Activated T-helper 1 cell treated with Interleukin-2 at 50 U/mL for 16 hours (primary cell): ENCODE measurements around the gene ARRB1.
"Not testable (repeated sequence)": the region's sequence is repeated elsewhere in the genome, so short reads cannot be mapped to it uniquely, and the experiment has no call there.

Experiments
- DNase-seq: peaks from one replicate; pipeline ENCODE4 v3.0.0-alpha.2; 2020; ENCODE audit warnings: low read depth

ARRB1 gene

DNA sequence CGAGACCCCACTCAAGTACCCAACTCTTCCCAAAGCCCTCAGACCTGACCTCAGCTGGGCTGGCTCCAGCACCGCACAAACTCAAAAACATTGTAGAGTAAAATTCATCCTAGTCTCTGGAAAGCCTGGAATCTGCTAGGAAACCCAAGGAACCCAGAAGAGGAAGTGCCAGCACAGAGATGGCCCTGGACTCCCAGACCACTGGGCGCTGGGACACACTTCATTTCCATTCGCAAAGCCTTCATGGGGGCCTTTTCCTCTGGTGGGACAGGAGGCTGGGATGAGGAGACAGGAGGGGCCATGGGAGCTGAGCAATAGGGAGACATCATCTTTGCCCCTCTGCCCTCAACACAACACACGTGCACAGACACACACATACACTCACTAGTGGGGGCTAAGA is 30.8 kb downstream of the ARRB1 start:
- no peak for DNase-seq

DNA sequence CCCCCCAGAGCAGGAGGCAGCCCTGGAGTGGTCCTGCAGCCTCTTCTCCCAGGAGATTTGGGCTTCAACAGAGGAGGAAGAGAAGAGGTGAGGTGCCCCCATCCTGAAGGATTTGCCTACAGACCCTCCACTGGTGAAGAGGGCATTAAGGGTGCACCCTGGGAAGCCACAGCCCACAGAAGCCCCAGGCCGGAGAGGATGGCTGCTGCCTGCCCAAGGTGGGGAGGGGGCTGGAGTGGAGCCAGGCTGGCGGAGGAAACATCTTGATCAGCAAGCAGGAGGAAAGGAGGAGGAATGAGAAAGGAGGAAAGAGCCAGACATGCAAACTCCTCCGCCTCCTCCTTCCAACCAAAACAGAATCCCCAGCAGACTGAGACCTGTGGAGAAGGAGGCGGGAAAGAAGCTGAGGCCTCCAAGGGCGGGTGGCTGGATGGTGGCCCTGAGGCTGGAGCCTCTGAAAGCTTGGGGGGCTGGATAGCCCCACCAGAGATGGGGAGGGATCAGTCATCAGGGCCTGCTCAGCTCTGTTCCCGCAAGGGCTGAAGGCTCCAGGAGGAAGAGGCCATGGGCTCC is 31.3 kb downstream of the ARRB1 start:
- no peak for DNase-seq

DNA sequence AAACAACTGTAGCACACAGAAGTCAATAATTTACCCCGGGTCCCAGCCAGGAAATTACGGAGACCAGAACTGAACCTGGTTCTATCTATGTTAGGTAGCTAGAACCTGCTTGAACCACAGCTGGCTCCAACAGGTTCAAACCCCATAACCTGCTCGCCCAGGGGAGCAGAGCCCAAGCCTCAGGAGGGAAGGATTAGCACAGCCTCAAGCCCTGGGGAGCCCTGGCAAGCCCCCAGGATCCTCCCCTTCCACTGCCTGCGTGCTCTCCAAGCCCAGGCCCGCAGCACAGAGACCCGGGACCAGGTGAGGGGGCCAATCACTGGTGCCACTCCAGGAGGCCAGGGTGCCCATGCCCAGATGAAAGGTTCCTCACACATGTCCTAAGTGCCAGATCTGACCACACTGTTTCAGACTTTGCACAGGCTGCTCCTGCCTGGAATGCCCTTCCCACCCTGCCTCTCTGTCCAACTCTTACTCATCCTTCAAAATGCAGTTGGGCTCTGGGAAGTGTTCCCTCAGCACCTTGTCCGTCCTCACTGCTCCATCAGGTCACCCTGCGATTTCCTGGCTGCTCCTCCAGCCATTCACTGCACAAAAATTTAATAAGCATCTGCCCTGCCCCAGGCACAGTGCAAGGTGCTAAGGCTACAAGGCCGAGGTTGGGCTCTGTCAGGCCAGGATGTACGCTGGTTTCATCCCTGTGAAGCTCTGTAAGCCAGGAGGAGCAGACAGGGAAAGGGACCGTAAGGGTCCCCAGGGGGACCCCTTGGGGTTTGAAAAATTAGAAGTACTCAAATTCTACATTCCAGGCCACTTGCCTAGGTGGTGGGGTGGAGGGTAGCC is 32.2 kb downstream of the ARRB1 start:
- no peak for DNase-seq

DNA sequence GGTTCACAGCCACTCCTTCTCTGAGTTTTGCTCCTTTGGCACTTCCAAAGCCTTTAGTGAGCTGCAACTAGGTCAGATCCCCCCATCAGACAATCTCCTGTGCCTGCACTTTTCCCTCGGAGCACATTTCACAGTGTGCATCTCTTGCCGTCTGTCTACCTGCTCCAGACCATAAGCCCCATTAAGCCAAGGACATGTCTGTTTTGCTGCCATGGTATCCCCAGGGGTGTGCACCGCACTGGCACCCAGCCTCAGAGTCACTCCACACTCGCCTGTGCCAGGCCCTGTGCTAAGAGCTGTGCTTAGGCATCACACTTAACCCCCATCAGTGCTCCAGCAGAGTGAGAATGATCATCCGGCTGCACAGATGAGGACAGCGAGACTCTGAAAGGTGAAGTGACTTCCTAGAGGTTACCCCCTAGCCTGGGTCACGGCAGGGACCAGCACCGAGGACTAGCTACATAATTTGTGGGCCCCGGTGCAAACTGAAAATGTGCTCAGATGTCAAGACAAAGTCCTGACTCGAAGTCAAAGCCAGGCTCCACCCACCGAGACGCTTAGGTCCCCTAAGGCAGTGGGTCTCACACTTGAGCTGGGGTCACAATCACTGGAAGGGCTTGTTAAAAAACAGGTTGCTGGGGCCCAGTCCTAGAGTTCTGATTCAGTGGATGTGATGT is 33.9 kb downstream of the ARRB1 start:
- DNase-seq: no peak

DNA sequence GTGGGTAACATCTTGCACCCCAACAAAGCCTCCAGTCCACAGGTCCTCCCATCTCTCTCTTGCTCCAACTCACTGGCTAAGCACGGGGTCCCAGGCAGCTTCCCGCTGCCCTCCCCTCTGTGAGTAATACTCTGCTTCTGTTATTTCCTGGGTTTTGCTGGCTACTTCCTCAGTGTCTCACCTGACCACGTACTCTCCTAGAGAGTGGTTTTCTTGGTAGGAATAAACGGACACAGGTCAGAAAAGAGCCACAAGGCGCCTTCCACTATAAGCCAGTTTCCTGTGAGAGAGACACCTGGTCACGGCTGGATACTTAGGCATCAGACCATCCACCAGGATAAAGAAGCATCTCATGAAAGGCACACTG is 36.0 kb downstream of the ARRB1 start:
- DNase-seq: no peak

DNA sequence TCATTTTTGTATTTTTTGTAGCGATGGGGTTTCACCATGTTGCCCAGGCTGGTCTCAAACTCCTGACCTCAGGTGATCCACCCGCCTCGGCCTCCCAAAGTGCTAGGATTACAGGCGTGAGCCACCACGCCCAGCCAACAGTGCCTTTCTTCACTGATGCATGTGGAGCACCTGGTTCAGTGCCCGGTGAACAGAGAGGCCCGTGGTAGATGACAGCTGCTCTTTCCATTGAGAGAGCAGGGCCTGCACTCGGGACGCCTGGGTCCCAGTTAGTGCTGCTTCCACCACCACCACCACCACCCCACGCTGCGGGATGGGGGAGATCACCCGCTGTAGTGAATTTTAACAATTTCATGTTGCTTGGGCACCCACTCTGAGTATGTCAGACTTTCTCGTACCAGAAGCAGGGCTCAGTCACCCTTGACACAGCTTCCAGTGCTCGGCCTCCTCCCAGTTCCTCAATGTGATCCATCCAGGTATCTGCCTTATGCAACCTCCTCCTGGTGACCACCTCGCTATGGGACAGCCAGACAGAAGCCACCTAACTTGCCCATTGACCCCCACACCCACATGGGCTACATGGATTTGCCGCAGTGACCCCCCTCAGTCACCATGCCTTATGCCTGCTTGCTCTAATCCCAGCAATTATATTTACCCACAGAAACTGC is 36.6 kb downstream of the ARRB1 start:
- no peak for DNase-seq

DNA sequence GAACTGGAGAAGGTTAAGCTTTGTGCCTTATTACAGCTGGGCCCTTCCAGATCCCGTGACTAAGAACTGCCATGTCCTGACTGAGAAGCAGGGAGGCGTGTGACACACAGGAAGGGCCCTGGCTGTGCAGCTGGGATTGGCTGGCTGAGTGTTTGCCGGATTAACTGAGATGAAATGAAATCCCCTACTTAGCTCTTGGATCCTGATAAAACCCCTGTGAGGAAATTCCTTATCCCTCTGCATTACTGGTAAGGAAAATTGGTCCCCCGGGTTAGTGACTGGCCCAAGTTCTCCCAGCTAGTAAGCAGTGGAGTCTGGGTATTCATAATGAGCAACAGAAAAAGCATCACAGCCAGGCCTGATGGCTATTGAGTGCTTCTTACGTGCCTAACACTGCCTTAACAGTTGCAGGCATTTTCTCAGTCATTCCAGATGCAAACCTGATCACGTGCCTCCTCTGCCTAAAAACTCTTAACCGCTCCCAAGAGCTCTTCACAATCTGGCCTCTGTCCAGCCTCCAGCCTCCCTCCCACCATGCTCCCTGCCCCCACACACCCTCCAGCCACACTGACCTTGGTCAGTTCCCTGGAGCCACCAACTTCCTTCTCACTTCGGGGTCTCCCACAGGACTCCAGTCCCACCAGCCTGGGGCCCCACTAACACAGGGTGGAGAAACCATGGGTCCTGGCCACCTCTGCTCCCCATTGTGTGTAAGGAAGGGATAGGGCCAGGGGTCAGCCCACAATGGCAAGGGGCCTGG is 37.8 kb downstream of the ARRB1 start:
- DNase-seq: no peak

DNA sequence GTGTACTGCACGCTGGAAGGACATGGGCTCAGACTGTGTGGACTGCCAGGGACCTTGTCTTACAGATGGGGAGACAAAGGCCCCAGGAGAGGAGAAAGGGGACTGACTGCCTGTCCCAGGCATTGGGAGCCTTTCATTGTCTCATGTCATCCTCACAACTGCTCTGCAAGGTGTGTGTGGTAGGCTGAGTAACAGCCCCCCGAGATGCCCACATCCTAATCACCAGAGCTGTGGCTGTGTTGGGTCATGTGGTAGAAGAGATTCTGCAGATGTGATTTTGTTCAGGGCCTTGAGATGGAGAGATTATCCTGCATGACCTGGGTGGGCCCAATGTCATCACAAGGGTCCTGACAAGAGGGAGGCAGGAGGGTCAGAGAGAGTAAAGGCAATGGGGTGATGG is 39.1 kb downstream of the ARRB1 start:
- no peak for DNase-seq

DNA sequence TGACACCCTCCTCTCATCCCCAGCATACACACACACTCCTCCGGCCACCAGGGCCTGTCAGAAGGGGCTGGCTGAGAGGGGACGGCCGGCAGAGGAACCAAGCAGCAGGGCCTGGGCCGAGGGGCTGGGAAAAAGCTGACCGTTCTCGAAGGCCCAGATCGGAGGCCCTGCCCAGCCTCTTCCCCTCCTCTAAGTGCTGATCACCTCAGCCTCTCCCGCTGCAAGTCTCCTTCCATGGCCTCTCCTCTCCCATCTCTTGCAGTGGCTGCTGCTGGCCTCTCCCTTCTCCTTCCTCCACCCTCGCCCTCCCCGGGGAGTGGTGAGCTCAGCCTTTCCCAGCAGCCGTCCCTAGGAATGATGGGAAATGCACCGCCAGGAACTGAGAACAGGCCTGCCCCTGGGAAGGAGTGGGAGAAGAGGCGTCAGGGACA is 39.6 kb downstream of the ARRB1 start:
- no peak for DNase-seq

DNA sequence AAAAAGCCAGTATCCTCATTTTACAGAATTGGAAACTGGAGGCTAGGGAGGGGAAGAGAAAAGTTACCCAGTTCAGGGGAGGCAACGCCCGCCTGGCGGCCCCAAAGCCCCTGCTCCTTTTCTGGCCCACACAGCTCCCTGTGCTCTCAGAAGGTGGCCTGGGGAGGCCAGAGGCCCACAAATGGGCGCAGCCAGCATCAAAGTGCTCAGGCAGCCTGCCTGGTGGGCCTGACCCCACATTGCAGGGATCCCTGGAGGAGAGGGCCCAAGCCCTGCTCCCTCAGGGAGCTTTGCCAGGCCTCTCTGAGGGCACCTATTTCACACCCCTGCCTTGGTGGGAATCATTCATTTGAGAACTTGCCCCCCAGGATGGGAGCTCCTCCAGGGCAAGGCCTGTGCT is 42.5 kb downstream of the ARRB1 start:
- no peak for DNase-seq

DNA sequence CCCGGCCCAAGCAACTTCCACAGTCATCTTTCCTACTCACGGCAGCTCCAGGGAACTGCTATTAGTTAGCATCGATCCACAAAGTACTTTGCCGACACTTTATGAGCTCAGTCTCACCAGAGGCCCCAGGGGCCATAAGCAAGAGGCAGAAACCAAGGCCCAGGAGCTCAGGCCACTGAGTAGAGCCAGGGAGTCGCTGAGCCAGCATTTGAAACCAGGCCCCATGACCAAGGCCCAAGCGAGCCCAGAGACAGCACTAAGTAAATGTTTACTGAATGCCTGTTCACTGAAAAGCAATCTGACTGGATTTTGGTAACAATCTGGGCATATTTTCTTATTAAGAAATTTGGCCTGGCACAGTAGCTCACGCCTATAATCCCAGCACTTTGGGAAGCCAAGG is 43.3 kb downstream of the ARRB1 start:
- no peak for DNase-seq

DNA sequence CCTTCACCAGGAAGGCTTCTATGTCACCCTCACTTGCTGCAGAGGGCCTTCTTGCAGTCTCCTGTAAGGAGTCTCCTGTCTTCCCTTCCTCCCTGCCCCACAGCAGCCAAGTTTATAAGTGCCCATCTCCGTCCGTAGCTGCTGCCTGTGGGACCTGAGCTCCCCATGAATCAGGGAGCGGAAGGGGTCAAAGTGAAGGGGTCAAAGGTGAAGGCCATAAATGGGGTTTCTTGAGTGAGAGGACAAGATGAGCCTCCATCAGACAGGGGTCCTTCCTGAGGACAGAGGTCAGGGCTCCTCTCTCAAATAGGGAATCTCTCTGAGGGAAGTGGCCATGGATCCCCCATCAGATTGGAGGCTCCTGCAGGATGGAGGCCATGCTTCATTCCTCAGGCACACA is 44.4 kb downstream of the ARRB1 start:
- no peak for DNase-seq

DNA sequence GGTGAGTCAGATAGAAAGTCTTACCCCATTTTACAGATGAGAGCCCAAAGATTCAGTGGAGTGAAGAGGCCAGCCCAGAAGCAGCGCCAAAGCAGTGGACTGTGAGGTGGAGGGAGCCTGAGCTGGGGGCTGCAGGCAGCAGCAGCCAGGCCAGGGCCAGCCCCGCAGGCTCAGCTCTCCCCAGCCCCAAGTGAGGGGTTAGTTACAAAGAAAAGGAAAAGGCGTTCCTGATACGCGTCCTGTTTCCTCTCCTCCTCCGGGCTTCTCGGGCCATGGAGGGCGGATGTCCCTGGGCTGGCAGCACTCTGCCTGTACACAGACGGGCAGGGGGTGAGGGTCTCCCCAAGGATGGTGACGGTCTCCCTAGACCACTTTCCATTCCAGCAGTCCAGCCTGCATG is 44.9 kb downstream of the ARRB1 start:
- DNase-seq: no peak

DNA sequence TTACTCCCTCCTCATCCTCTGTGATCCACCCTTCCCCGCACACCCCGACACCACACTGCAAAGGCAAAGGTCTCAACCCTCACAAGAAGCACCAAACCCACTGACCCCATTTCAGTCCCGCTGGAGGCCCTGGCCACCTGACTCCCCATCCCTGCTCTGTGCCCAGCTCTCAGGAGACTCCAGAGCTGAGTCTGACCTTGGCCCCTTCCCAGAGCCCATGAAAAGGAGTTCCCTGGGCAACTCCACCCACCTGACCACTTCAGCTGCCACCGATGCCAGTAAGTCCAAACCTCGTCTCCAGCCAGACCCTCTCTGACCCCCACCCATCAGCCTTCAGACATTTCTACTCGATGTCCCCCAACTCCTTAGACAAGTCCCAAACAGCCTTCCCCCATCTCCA is 45.5 kb downstream of the ARRB1 start:
- DNase-seq: no peak

DNA sequence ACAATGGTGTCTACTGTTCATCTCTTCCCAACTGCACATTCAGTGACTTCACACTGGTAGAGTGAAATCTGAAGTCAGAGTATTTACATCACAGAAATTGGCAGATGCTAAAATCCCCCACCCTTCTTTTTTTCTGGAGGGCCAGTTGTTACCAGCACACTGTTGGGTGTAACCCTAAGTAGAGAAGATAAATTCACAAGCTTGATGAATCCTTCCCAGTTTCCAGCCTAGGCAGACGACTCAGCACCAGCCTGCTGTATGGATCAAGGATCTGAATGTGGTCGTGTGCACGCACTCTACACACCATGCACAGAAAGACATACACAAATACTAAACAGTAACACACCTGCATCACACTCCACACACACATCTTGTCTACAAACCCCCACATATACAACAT is 46.0 kb downstream of the ARRB1 start:
- no peak for DNase-seq

DNA sequence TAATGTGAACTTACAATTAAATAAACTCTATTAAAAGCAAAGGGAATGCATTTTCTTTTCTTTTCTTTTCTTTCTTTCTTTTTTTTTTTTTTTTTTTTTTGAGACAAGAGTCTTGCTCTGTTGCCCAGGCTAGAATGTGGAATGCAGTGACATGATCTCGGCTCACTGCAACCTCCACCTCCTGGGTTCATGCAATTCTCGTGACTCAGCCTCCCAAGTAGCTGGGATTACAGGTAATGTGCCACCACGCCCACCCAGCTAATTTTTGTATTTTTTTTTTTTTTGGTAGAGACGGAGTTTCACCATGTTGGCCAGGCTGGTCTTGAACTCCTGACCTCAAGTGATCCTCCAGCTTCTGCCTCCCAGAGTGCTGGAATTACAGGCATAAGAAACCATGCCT is 46.5 kb downstream of the ARRB1 start:
- not testable (repeated sequence) for DNase-seq

DNA sequence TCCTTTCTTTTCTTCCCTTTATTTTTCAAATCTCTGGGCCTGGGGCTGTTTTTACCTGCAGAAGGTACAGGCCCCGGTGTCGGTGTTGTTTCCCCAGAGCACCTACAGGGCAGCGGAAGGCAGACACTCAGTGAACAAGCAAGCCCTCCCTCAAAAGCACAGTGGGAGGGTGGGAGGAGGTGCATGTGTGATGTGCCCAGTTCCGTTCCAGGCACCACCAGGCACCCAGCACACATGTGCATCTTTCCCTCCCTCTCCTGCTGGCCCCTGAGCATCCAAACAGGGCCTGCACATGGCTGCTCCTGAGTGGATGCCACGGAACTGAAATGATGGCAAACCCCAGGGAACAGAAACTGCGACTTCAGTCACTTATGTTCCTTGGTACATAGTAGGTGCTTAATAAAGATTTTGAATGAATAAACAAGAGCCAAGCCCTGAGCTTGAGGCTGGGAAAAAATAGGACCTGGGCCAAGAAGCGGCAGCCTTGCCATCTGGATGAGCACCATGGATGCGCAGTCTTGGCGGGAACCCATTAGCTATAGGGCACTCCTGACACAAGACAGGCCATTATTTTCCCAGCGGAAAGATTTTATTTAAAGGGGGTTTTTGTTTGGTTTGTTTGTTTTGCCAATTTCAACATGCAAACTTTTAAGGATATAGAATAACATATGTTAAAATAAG is 47.8 kb downstream of the ARRB1 start:
- DNase-seq: no peak

DNA sequence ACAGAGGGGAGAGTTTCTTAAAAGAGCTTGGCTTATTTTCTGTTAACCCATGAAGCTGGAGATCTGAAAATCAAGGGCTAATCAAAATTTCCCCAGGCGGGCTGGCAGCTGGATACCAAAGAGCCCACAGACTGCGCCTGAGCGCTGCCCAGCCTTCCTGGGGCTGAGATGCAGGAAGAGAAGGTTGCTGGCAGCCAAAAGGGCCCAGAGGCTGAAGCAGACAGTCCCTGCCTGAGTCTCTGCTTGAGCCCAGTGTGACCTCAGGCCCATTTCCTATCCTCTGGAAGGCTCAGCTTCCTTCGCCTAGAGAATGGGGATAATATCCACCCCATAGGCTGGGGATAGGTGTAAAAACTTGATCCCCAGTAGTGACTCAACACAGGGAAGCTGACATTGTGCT is 49.1 kb downstream of the ARRB1 start:
- no peak for DNase-seq

DNA sequence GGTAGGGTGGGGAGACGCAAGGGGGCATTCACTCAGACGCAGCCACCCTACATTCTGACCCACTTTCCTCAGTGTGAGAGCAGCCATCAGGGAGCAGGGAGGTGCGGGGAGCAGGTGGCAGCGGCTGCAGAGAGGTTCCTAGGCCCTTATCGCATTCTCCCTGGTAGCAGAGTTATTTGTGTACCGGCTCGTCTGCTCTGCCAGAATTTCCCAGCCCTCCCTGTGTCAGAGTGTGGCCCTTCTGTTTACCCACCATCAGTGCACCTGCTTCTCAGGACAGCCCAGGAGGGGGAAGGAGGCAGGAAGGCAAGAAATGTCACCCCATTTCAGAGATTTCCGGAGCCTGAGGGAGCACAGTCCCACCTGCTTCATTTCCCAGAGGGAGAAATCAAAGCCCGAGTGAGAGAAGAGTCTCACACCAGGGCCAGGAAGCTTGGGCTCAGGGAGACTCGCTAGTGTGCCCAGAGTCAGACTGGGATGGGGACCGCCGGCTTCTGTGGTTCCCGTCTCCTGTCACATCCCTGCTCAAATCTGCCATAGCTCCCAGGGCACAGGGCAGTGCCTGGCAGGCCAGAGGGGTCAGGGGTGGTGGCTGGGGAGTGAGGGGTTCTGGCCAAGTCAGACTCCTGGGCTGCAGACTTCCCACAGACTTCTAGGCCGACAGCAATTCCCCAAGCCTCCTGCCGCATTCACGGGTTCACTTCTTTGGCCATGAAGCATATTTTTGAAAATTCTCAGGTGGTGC is 49.7 kb downstream of the ARRB1 start:
- DNase-seq: no peak

DNA sequence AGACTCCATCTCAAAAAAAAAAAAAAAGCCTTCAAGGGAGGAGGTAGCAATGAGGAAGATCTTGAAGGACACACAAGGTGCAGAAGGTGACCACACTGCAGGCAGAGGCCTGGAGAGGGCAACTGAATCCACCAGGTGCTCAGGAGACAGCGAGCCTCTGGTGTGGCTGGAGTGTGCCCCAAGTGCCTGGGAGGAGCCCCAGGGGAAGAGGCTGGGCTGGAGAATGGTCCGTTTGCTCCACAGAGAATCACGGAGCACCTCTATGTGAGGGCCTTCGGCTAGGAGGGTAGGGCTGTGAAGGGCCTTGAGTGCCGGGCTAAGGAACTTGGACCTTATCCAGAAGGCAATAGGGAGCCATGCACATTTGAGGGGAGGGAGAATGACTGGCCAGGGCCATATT is 50.3 kb downstream of the ARRB1 start:
- DNase-seq: no peak

DNA sequence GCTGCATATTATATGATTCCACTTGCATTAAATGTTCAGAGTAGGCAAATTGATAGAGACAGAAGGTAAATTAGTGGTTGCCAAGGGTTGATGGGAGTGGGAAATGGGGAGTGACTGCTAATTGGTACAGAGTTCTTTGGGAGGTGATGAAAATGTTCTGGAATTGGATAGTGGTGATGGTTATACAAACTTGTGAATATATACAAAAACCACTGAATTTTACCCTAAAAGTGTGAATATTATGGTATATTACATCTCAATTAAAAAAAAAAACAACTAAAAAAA is 52.5 kb downstream of the ARRB1 start:
- no peak for DNase-seq
